H9 (cell line): ENCODE data around the gene ADSL. TPM values are rescaled to one million over a fixed set of nuclear protein-coding genes. Genes with fewer than 3 reads are reported as not detected.

Experiments used
- DNase-seq: peaks from one replicate; pipeline ENCODE4 v3.0.0-alpha.2; 2017
- H2AFZ ChIP-seq: one replicate; pipeline ENCODE4 v1.6.1; 2013; ENCODE audit warnings: mild to moderate bottlenecking, low read length, control low read depth, moderate library complexity
- H2AK5ac ChIP-seq: 2 replicates; pipeline ENCODE4 v1.6.1; 2013; ENCODE audit warnings: low read length, control low read depth, mixed read lengths; ENCODE audit not compliant: insufficient read length
- H2BK120ac ChIP-seq: one replicate; pipeline ENCODE4 v1.6.1; 2013; ENCODE audit warnings: low read depth, mild to moderate bottlenecking, low read length, control low read depth, inconsistent platforms; ENCODE audit not compliant: poor library complexity, severe bottlenecking
- H2BK12ac ChIP-seq: 2 replicates; pipeline ENCODE4 v1.6.1; 2013; ENCODE audit warnings: low read length, control low read depth, mixed read lengths, low read depth; ENCODE audit not compliant: insufficient read length
- H2BK15ac ChIP-seq: 2 replicates; pipeline ENCODE4 v1.6.1; 2013; ENCODE audit warnings: low read depth, low read length, control low read depth
- H2BK20ac ChIP-seq: one replicate; pipeline ENCODE4 v1.6.1; 2013; ENCODE audit warnings: low read depth, mild to moderate bottlenecking, low read length, control low read depth, inconsistent platforms; ENCODE audit not compliant: poor library complexity, severe bottlenecking
- H2BK5ac ChIP-seq: 2 replicates; pipeline ENCODE4 v1.6.1; 2013; ENCODE audit warnings: low read length, control low read depth, mixed read lengths; ENCODE audit not compliant: insufficient read length
- H3K14ac ChIP-seq: 2 replicates; pipeline ENCODE4 v1.6.1; 2013; ENCODE audit warnings: low read length, control low read depth; ENCODE audit not compliant: insufficient read depth
- H3K18ac ChIP-seq: 2 replicates; pipeline ENCODE4 v1.6.1; 2013; ENCODE audit warnings: low read depth, mild to moderate bottlenecking, mixed read lengths, low read length, control low read depth; ENCODE audit not compliant: insufficient read length
- H3K23ac ChIP-seq: 2 replicates; pipeline ENCODE4 v1.6.1; 2013; ENCODE audit warnings: low read length, control low read depth, mixed read lengths, low read depth; ENCODE audit not compliant: insufficient read length
- H3K23me2 ChIP-seq: 2 replicates; pipeline ENCODE4 v1.6.1; 2013; ENCODE audit warnings: low read depth, mild to moderate bottlenecking, mixed read lengths, low read length, control low read depth; ENCODE audit not compliant: insufficient read length, poor library complexity, severe bottlenecking
- H3K27ac ChIP-seq: 2 replicates; pipeline ENCODE4 v1.5.1; 2013; ENCODE audit warnings: low read length, control low read depth, mixed read lengths, low read depth; ENCODE audit not compliant: insufficient read length
- H3K27me3 ChIP-seq: 2 replicates; pipeline ENCODE4 v1.6.1; 2013; ENCODE audit warnings: low read length, control low read depth, inconsistent platforms; ENCODE audit not compliant: insufficient read depth
- H3K4ac ChIP-seq: 2 replicates; pipeline ENCODE4 v1.6.1; 2013; ENCODE audit warnings: low read depth, mild to moderate bottlenecking, control low read depth, inconsistent platforms, low read length, moderate library complexity
- H3K4me1 ChIP-seq: 2 replicates; pipeline ENCODE4 v1.6.1; 2013; ENCODE audit warnings: low read length, control low read depth, inconsistent platforms; ENCODE audit not compliant: insufficient read depth
- H3K4me2 ChIP-seq: 2 replicates; pipeline ENCODE4 v1.6.1; 2013; ENCODE audit warnings: low read length, control low read depth, mixed read lengths; ENCODE audit not compliant: insufficient read length, insufficient read depth
- H3K56ac ChIP-seq: 2 replicates; pipeline ENCODE4 v1.6.1; 2013; ENCODE audit warnings: low read depth, mild to moderate bottlenecking, mixed read lengths, low read length, control low read depth; ENCODE audit not compliant: insufficient read length
- H3K79me1 ChIP-seq: 2 replicates; pipeline ENCODE4 v1.6.1; 2013; ENCODE audit warnings: low read depth, mild to moderate bottlenecking, moderate library complexity, low read length, control low read depth, inconsistent platforms; ENCODE audit not compliant: insufficient read depth, poor library complexity, severe bottlenecking
- H3K79me2 ChIP-seq: 2 replicates; pipeline ENCODE4 v1.6.1; 2013; ENCODE audit warnings: low read length, control low read depth, inconsistent platforms; ENCODE audit not compliant: insufficient read depth
- H3K9ac ChIP-seq: 2 replicates; pipeline ENCODE4 v1.6.1; 2013; ENCODE audit warnings: low read length, control low read depth, mixed read lengths; ENCODE audit not compliant: insufficient read length; ENCODE audit errors: extremely low read depth
- H3K9me3 ChIP-seq: one replicate; pipeline ENCODE4 v1.6.1; 2013; ENCODE audit warnings: low read depth, low read length, inconsistent platforms; ENCODE audit not compliant: control insufficient read depth
- H3T11ph ChIP-seq: one replicate; pipeline ENCODE4 v1.6.1; 2013; ENCODE audit warnings: mild to moderate bottlenecking, low read length, control low read depth, inconsistent platforms
- H4K20me1 ChIP-seq: one replicate; pipeline ENCODE4 v1.6.1; 2013; ENCODE audit not compliant: control insufficient read depth, insufficient read length, insufficient read depth
- H4K5ac ChIP-seq: 2 replicates; pipeline ENCODE4 v1.6.1; 2013; ENCODE audit warnings: low read depth, mild to moderate bottlenecking, mixed read lengths, low read length, control low read depth; ENCODE audit not compliant: insufficient read length
- H4K8ac ChIP-seq: replicated peaks from 2 replicates; pipeline ENCODE4 v1.6.1; 2013; ENCODE audit warnings: low read length, control low read depth, mixed read lengths, low read depth; ENCODE audit not compliant: insufficient read length
- H4K91ac ChIP-seq: 2 replicates; pipeline ENCODE4 v1.6.1; 2013; ENCODE audit warnings: low read depth, mild to moderate bottlenecking, moderate library complexity, mixed read lengths, low read length, control low read depth; ENCODE audit not compliant: insufficient read length
- H3K27ac Mint-ChIP-seq, 3 experiments: 2 replicates in 2 of 3; 3 replicates in 1 of 3; pipeline ENCODE4 v1.8.0; 2020 to 2021; ENCODE audit warnings: mixed read lengths in 3 of 3, mild to moderate bottlenecking in 1 of 3, moderate library complexity in 1 of 3
- H3K27me3 Mint-ChIP-seq: 2 replicates; pipeline ENCODE4 v1.8.0; 2021; ENCODE audit warnings: low read depth, mild to moderate bottlenecking, moderate library complexity, mixed read lengths
- H3K36me3 Mint-ChIP-seq, 3 experiments: 2 replicates in 2 of 3; 3 replicates in 1 of 3; pipeline ENCODE4 v1.8.0; 2020 to 2021; ENCODE audit warnings: low read depth in 3 of 3, mixed read lengths in 3 of 3; ENCODE audit not compliant: insufficient read depth in 1 of 3
- H3K4me1 Mint-ChIP-seq, 2 experiments: 2 replicates each; pipeline ENCODE4 v1.8.0; 2020; ENCODE audit warnings: mixed read lengths in 2 of 2
- H3K4me3 Mint-ChIP-seq, 2 experiments: 2 replicates in 1 of 2; 3 replicates in 1 of 2; pipeline ENCODE4 v1.8.0; 2020 to 2021; ENCODE audit warnings: mild to moderate bottlenecking in 2 of 2, mixed read lengths in 2 of 2, moderate library complexity in 1 of 2
- H3K9me3 Mint-ChIP-seq, 2 experiments: 2 replicates in 1 of 2; 3 replicates in 1 of 2; pipeline ENCODE4 v1.8.0; 2020; ENCODE audit warnings: mild to moderate bottlenecking in 2 of 2, mixed read lengths in 2 of 2, moderate library complexity in 1 of 2
- CTCF ChIP-seq: fragments of 200-600 bp; sonication (generic); conservative IDR thresholded peaks from 3 replicates; pipeline ENCODE4 v1.8.0; 2021; ENCODE audit warnings: antibody characterized with exemption, mild to moderate bottlenecking
- WGBS: extraction: QIAGEN DNeasy Blood & Tissue Kit; methylation state at CpG from one replicate; pipeline ENCODE4 v1.1.7; 2013; ENCODE audit warnings: missing lambda C conversion rate, low lambda C conversion rate, mixed read lengths; ENCODE audit not compliant: insufficient read length; ENCODE audit errors: extremely low coverage; 5-methylcytosine and 5-hydroxymethylcytosine counted together
- total RNA-seq: library from RNA; stranded (reverse); gene quantifications from 2 replicates; pipeline ENCODE4 v1.2.1, GENCODE V29; 2021

Gene ADSL
- total RNA-seq, 1 experiment from 2014 or later, result 175 TPM

- no peaks in the 10 kb centered on the region for H3K27me3 ChIP-seq
- H3T11ph ChIP-seq, result no peak overlapping the region
- no peaks in the 10 kb centered on the region for H3K4me1 ChIP-seq
- no peaks in the 10 kb centered on the region for H4K20me1 ChIP-seq
- no peak overlapping the region for H4K8ac ChIP-seq
- no peak overlapping the region for H2BK15ac ChIP-seq
- no peak overlapping the region for H4K5ac ChIP-seq
- Mint-ChIP-seq H3K4me3 (no peak overlapping the region), H3K36me3 (peaks cover 50 to 77% (median 74%) of the 10 kb centered on the region in 3 experiments; a peak in 6 of 7 replicates), H3K27ac (no peak overlapping the region), H3K27me3 (no peaks in the 10 kb centered on the region; the same call in 1 of the 2 replicates), H3K4me1 (peaks cover 5 to 8% of the 10 kb centered on the region in 2 experiments), H3K9me3 (no peaks in the 10 kb centered on the region)
- no peak overlapping the region for H2AFZ ChIP-seq
- peaks cover 3% of the 10 kb centered on the region for H3K23me2 ChIP-seq
- H2BK20ac ChIP-seq, result no peak overlapping the region
- no peak overlapping the region for H3K4me2 ChIP-seq
- H2BK120ac ChIP-seq, result no peak overlapping the region
- H3K9ac ChIP-seq, result no peak overlapping the region
- H3K79me1 ChIP-seq, result no peaks in the 10 kb centered on the region
- H3K9me3 ChIP-seq, result no peaks in the 10 kb centered on the region
- H2BK5ac ChIP-seq, result no peak overlapping the region
- H3K14ac ChIP-seq, result no peak overlapping the region
- H3K18ac ChIP-seq, result no peak overlapping the region
- no peak overlapping the region for H3K27ac ChIP-seq
- no CpG with 5 or more reads among the region's 6 CpGs for WGBS
- no peak overlapping the region for H3K56ac ChIP-seq
- H3K4ac ChIP-seq, result no peak overlapping the region
- H2BK12ac ChIP-seq, result no peak overlapping the region
- no peaks in the 10 kb centered on the region for H3K79me2 ChIP-seq
- no peak for TF ChIP-seq CTCF
- H2AK5ac ChIP-seq, result no peak overlapping the region
- DNase-seq, result no peak
- no peak overlapping the region for H3K23ac ChIP-seq
- H4K91ac ChIP-seq, result no peak overlapping the region
These were observed 21.0 kb downstream of the ADSL start for GRCh38 chr22:40367342-40367741.
